Lower leg skin (tissue), 3 donors: ENCODE data around the gene STAG1.

Source experiments
- POLR2A ChIP-seq, 2 donors: fragments of 450-650 bp; IDR thresholded peaks; one replicate each; pipeline ENCODE4 v1.6.1; 2016 to 2017; ENCODE audit warnings: antibody characterized with exemption in 2 of 2, mild to moderate bottlenecking in 1 of 2, moderate library complexity in 1 of 2
- TF ChIP-seq, protein P1 (sequence below), 3 donors: fragments of 450-650 bp; IDR thresholded peaks; one replicate each; pipeline ENCODE4 v1.5.1; 2016; ENCODE audit warnings: antibody characterized with exemption in 3 of 3, mild to moderate bottlenecking in 3 of 3, moderate library complexity in 2 of 3

DNA sequence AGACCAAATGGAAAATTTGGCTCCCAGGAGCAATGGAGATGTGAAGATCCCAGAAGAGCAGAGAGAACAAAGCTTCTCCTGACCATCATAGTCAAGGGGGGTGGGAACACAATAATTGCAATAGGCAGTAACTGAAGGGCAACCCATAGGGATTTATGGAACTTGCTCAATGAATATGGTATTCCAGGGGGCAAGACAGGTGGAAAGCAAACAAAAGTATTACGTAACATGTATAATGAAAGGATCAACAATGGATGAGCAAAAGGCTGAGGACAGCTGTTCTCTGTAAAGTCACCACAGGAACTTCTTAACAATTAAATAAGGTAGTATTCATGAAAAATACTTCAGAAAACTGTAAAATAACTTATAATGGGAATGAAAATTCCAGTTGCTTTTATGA lies 275.9 kb downstream of the STAG1 start:
- no peak for TF ChIP-seq POLR2A (IDR thresholded peaks at IDR 0.05)
- TF ChIP-seq, protein P1, sequence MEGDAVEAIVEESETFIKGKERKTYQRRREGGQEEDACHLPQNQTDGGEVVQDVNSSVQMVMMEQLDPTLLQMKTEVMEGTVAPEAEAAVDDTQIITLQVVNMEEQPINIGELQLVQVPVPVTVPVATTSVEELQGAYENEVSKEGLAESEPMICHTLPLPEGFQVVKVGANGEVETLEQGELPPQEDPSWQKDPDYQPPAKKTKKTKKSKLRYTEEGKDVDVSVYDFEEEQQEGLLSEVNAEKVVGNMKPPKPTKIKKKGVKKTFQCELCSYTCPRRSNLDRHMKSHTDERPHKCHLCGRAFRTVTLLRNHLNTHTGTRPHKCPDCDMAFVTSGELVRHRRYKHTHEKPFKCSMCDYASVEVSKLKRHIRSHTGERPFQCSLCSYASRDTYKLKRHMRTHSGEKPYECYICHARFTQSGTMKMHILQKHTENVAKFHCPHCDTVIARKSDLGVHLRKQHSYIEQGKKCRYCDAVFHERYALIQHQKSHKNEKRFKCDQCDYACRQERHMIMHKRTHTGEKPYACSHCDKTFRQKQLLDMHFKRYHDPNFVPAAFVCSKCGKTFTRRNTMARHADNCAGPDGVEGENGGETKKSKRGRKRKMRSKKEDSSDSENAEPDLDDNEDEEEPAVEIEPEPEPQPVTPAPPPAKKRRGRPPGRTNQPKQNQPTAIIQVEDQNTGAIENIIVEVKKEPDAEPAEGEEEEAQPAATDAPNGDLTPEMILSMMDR (IDR thresholded peaks at IDR 0.05), result no peak
